Measurements from ENCODE around the gene SLAIN2.

Gene SLAIN2

GRCh38 chr4:48334900-48335384, 6.4 kb upstream of the SLAIN2 start:
- DNase-seq, result no peak

- no peak for DNase-seq
Observed at GRCh38 chr4:48336146-48336870, 5.0 kb upstream of the SLAIN2 start.

- DNase-seq, result no peak
Observed at GRCh38 chr4:48337731-48338130, 3.6 kb upstream of the SLAIN2 start.

GRCh38 chr4:48339642-48340041, 1.7 kb upstream of the SLAIN2 start:
- DNase-seq, result no peak

GRCh38 chr4:48340276-48340964, 909 bp upstream of the SLAIN2 start:
- DNase-seq, result peak; percentile 8

GRCh38 chr4:48341776-48342605, 662 bp downstream of the SLAIN2 start:
- peak; percentile 36 for DNase-seq

- DNase-seq, result no peak
Observed at GRCh38 chr4:48342606-48342880, 1.2 kb downstream of the SLAIN2 start.

- DNase-seq, result no peak
Observed at GRCh38 chr4:48343035-48343434, 1.7 kb downstream of the SLAIN2 start.

- DNase-seq, result no peak
Observed at GRCh38 chr4:48343551-48343950, 2.2 kb downstream of the SLAIN2 start.

- no peak for DNase-seq
Observed at GRCh38 chr4:48345542-48345941, 4.2 kb downstream of the SLAIN2 start.

GRCh38 chr4:48346594-48346993, 5.3 kb downstream of the SLAIN2 start:
- DNase-seq, result no peak

- DNase-seq, result no peak
Observed at GRCh38 chr4:48347282-48347921, 6.1 kb downstream of the SLAIN2 start.

GRCh38 chr4:48350871-48351270, 9.5 kb downstream of the SLAIN2 start:
- no peak for DNase-seq

- no peak for DNase-seq
Observed at GRCh38 chr4:48352793-48353192, 11.5 kb downstream of the SLAIN2 start.

- DNase-seq, result no peak
Observed at GRCh38 chr4:48356355-48356754, 15.0 kb downstream of the SLAIN2 start.

GRCh38 chr4:48360285-48361011, 19.1 kb downstream of the SLAIN2 start:
- DNase-seq, result no peak

- DNase-seq, result no peak
Observed at GRCh38 chr4:48361012-48361400, 19.7 kb downstream of the SLAIN2 start.

- no peak for DNase-seq
Observed at GRCh38 chr4:48366611-48367010, 25.3 kb downstream of the SLAIN2 start.

GRCh38 chr4:48367016-48367415, 25.7 kb downstream of the SLAIN2 start:
- no peak for DNase-seq

GRCh38 chr4:48368389-48368788, 27.1 kb downstream of the SLAIN2 start:
- DNase-seq, result no peak

- DNase-seq, result no peak
Observed at GRCh38 chr4:48369248-48369647, 27.9 kb downstream of the SLAIN2 start.

- DNase-seq, result no peak
Observed at GRCh38 chr4:48369771-48370170, 28.4 kb downstream of the SLAIN2 start.
